ENCODE measurements around the gene PRKACG.

DNA sequence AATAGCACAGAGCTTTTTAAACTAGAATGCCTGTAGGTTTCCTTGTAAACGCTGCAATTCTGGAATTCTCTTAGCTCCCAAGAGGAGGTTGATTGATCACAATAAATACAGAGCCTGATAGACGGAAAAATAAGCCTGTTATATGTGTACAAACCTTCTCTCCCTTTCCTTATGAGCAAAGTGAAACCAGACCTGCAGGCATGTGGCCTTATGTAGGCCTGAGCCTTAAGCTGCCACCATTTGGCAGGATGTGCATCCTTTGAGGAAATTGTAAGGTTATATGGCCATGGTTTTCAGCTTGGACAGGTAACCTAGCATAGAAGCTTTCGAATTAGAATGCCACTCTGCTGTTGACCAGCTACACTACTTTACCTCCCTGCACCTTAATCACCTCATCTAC, 49.1 kb downstream of the PRKACG start:
- TF ChIP-seq, protein P1, sequence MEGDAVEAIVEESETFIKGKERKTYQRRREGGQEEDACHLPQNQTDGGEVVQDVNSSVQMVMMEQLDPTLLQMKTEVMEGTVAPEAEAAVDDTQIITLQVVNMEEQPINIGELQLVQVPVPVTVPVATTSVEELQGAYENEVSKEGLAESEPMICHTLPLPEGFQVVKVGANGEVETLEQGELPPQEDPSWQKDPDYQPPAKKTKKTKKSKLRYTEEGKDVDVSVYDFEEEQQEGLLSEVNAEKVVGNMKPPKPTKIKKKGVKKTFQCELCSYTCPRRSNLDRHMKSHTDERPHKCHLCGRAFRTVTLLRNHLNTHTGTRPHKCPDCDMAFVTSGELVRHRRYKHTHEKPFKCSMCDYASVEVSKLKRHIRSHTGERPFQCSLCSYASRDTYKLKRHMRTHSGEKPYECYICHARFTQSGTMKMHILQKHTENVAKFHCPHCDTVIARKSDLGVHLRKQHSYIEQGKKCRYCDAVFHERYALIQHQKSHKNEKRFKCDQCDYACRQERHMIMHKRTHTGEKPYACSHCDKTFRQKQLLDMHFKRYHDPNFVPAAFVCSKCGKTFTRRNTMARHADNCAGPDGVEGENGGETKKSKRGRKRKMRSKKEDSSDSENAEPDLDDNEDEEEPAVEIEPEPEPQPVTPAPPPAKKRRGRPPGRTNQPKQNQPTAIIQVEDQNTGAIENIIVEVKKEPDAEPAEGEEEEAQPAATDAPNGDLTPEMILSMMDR (IDR thresholded peaks at IDR 0.05; ENCODE audit: insufficient read depth, low read depth, low read length), result no peak
- no peak for TF ChIP-seq EZH2 (IDR thresholded peaks at IDR 0.05; ENCODE audit: insufficient read depth, low read length)
